SK-N-SH treated with all-trans-retinoic acid at 6 μM for 48 hours (cell line): ENCODE data around the gene SAT1.

Experiments used
- ATAC-seq: fragments of 200-7000 bp; cut with Tn5 transposase; 3 replicates; pipeline ENCODE4 v1.9.1; 2020; ENCODE audit warnings: mild to moderate bottlenecking, moderate library complexity
- ARNTL ChIP-seq: fragments of 450-650 bp; formaldehyde crosslinking; IDR thresholded peaks from 2 replicates; pipeline ENCODE4 v1.5.0; 2020; ENCODE audit warnings: low read depth, mild to moderate bottlenecking, moderate library complexity, borderline replicate concordance
- CSDC2 ChIP-seq: fragments of 250-450 bp; sonication (Bioruptor Pico); IDR thresholded peaks from 2 replicates; pipeline ENCODE4 v1.5.0; 2020; ENCODE audit warnings: mild to moderate bottlenecking, moderate library complexity
- ESRRG ChIP-seq: fragments of 250-450 bp; sonication (Bioruptor Pico); IDR thresholded peaks from 2 replicates; pipeline ENCODE4 v1.6.1; 2021; ENCODE audit warnings: mild to moderate bottlenecking
- GLIS3 ChIP-seq: fragments of 250-450 bp; sonication (Bioruptor Pico); IDR thresholded peaks from 2 replicates; pipeline ENCODE4 v1.5.0; 2020; ENCODE audit warnings: mild to moderate bottlenecking, moderate library complexity
- ISL1 ChIP-seq: fragments of 250-450 bp; sonication (Bioruptor Pico); IDR thresholded peaks from 2 replicates; pipeline ENCODE4 v2.1.2; 2022; ENCODE audit warnings: mild to moderate bottlenecking, moderate library complexity
- OSR1 ChIP-seq: fragments of 250-450 bp; sonication (Bioruptor Pico); IDR thresholded peaks from 2 replicates; pipeline ENCODE4 v1.8.0; 2022; ENCODE audit warnings: moderate library complexity, mild to moderate bottlenecking, inconsistent platforms
- PATZ1 ChIP-seq: fragments of 250-450 bp; sonication (Bioruptor Pico); IDR thresholded peaks from 2 replicates; pipeline ENCODE4 v1.8.0; 2020; ENCODE audit warnings: mild to moderate bottlenecking, moderate library complexity, borderline replicate concordance
- PPARA ChIP-seq: fragments of 250-450 bp; sonication (Bioruptor Pico); IDR thresholded peaks from 2 replicates; pipeline ENCODE4 v1.5.0; 2020; ENCODE audit warnings: mild to moderate bottlenecking, borderline replicate concordance
- RARB ChIP-seq: fragments of 250-450 bp; sonication (Bioruptor Pico); IDR thresholded peaks from 2 replicates; pipeline ENCODE4 v1.8.0; 2021; ENCODE audit warnings: mild to moderate bottlenecking, moderate library complexity
- SNAI2 ChIP-seq: fragments of 250-450 bp; sonication (Bioruptor Pico); IDR thresholded peaks from 2 replicates; pipeline ENCODE4 v1.5.0; 2020; ENCODE audit warnings: mild to moderate bottlenecking, moderate library complexity
- TCF4 ChIP-seq: fragments of 250-450 bp; sonication (Bioruptor Pico); IDR thresholded peaks from 2 replicates; pipeline ENCODE4 v1.8.0; 2021; ENCODE audit warnings: mild to moderate bottlenecking, moderate library complexity, borderline replicate concordance
- TSHZ2 ChIP-seq: fragments of 250-450 bp; sonication (Bioruptor Pico); IDR thresholded peaks from 2 replicates; pipeline ENCODE4 v1.5.0; 2020; ENCODE audit warnings: mild to moderate bottlenecking, moderate library complexity
- ZC3H10 ChIP-seq: fragments of 250-450 bp; sonication (Bioruptor Pico); IDR thresholded peaks from 2 replicates; pipeline ENCODE4 v1.5.1; 2021; ENCODE audit warnings: mild to moderate bottlenecking, moderate library complexity
- ZFP3 ChIP-seq: fragments of 250-450 bp; sonication (Bioruptor Pico); IDR thresholded peaks from 2 replicates; pipeline ENCODE4 v1.5.0; 2020; ENCODE audit warnings: mild to moderate bottlenecking, moderate library complexity
- ZNF8 ChIP-seq: fragments of 450-650 bp; formaldehyde crosslinking; IDR thresholded peaks from 2 replicates; pipeline ENCODE4 v1.5.0; 2020; ENCODE audit warnings: mild to moderate bottlenecking, moderate library complexity
- TF ChIP-seq, protein P1 (sequence below): fragments of 250-450 bp; sonication (Bioruptor Pico); IDR thresholded peaks from 2 replicates; pipeline ENCODE4 v1.5.1; 2020; ENCODE audit warnings: low read depth, mild to moderate bottlenecking, moderate library complexity
- TF ChIP-seq, protein P2 (sequence below): fragments of 250-450 bp; sonication (Bioruptor Pico); IDR thresholded peaks from 2 replicates; pipeline ENCODE4 v1.5.1; 2021; ENCODE audit warnings: mild to moderate bottlenecking, moderate library complexity
- TF ChIP-seq, protein P3 (sequence below): fragments of 250-450 bp; sonication (Bioruptor Pico); IDR thresholded peaks from 2 replicates; pipeline ENCODE4 v1.8.0; 2021; ENCODE audit warnings: low read depth, mild to moderate bottlenecking, moderate library complexity, borderline replicate concordance

The SAT1 gene

DNA sequence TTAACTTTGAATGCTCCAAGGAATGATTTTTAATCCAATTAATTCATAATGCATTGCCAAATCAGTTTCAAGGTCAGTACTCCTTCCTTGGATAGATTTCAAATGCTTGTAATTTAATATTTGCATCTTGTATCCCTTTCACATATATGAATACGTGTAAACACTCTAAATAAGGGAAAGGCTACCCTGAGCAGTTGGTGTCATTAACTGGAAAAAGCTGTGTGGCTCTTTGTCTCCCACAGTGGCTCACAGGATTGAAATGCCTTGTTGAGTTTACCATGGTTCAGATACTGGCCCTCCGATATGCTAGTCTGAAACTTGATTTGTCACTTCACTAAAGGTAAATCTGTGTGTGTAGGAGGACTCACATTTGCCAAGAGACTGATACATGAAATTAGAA, 23.2 kb upstream of the SAT1 start:
- no peak for TF ChIP-seq ISL1 (CRISPR knock-in tag)
- no peak for TF ChIP-seq ZC3H10 (CRISPR knock-in tag)
- no peak for TF ChIP-seq RARB (CRISPR knock-in tag)
- no peak for TF ChIP-seq GLIS3 (CRISPR knock-in tag)
- TF ChIP-seq, protein P1, sequence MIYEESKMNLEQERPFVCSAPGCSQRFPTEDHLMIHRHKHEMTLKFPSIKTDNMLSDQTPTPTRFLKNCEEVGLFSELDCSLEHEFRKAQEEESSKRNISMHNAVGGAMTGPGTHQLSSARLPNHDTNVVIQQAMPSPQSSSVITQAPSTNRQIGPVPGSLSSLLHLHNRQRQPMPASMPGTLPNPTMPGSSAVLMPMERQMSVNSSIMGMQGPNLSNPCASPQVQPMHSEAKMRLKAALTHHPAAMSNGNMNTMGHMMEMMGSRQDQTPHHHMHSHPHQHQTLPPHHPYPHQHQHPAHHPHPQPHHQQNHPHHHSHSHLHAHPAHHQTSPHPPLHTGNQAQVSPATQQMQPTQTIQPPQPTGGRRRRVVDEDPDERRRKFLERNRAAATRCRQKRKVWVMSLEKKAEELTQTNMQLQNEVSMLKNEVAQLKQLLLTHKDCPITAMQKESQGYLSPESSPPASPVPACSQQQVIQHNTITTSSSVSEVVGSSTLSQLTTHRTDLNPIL: no peak
- no peak for TF ChIP-seq ZFP3 (CRISPR knock-in tag)
- TF ChIP-seq PATZ1: no peak
- no peak for TF ChIP-seq SNAI2 (CRISPR knock-in tag)
- TF ChIP-seq, all 23 proteins: peak for 0
- no peak for ATAC-seq

DNA sequence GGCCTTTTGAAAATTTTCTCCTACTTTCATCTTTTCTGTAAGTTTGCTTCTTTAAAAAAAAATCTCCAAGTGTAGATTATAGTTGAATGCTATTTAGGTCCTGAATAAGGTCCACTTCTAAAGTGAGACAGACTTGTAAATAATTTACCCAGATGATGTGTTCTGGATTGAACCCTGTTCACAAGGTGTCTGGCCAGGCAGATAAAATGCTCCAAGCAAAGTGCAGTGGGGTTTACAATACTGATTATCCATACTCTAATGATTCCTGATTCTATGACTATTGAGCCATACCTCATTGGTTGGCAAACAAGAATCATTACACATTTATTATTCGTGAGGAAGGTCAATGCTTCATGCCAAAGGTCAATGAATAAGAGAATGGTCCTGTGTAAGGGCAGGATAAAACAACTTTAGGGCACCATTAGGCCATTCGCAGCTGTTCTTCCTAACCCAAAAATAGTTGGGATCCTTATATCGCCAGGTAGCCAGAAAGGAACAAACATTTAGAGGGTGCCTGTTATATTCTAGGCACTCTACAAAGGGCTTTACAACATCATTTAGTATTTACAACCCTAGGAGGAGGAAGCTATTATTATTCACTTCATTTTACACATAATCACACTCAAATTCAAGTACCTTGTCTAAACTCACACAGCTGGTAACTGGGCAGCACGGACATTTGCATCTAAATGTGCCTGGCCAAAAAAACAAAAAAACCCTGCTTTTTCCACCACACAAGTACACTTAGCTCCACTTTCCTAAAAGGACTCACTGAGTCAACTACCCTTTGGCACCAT, 18.6 kb upstream of the SAT1 start:
- no peak for ATAC-seq
- TF ChIP-seq TCF4 (CRISPR knock-in tag) (no peak), ISL1 (CRISPR knock-in tag) (no peak), PPARA (CRISPR knock-in tag) (no peak), PATZ1 (no peak)

GRCh38 chrX:23765449-23765848, 17.5 kb upstream of the SAT1 start:
- ATAC-seq: peak; percentile 38

More at GRCh38 chrX:23765449-23765848, 17.5 kb upstream of the SAT1 start:
- TF ChIP-seq, protein P2, sequence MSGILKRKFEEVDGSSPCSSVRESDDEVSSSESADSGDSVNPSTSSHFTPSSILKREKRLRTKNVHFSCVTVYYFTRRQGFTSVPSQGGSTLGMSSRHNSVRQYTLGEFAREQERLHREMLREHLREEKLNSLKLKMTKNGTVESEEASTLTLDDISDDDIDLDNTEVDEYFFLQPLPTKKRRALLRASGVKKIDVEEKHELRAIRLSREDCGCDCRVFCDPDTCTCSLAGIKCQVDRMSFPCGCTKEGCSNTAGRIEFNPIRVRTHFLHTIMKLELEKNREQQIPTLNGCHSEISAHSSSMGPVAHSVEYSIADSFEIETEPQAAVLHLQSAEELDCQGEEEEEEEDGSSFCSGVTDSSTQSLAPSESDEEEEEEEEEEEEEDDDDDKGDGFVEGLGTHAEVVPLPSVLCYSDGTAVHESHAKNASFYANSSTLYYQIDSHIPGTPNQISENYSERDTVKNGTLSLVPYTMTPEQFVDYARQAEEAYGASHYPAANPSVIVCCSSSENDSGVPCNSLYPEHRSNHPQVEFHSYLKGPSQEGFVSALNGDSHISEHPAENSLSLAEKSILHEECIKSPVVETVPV (CRISPR knock-in tag): no peak
- TF ChIP-seq RARB (CRISPR knock-in tag) (no peak), TCF4 (CRISPR knock-in tag) (no peak), ZFP3 (CRISPR knock-in tag) (no peak), ISL1 (CRISPR knock-in tag) (no peak), ARNTL (no peak), OSR1 (no peak), ZNF8 (no peak), TSHZ2 (CRISPR knock-in tag) (no peak), ESRRG (CRISPR knock-in tag) (no peak), CSDC2 (CRISPR knock-in tag) (no peak), PATZ1 (no peak)
- TF ChIP-seq, protein P3, sequence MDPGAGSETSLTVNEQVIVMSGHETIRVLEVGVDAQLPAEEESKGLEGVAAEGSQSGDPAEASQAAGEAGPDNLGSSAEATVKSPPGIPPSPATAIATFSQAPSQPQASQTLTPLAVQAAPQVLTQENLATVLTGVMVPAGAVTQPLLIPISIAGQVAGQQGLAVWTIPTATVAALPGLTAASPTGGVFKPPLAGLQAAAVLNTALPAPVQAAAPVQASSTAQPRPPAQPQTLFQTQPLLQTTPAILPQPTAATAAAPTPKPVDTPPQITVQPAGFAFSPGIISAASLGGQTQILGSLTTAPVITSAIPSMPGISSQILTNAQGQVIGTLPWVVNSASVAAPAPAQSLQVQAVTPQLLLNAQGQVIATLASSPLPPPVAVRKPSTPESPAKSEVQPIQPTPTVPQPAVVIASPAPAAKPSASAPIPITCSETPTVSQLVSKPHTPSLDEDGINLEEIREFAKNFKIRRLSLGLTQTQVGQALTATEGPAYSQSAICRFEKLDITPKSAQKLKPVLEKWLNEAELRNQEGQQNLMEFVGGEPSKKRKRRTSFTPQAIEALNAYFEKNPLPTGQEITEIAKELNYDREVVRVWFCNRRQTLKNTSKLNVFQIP (CRISPR knock-in tag): no peak
- TF ChIP-seq, all 23 proteins: peak for 0
